ENCODE measurements around the gene OLFML1. TPM values are rescaled to one million over a fixed set of nuclear protein-coding genes. Genes with fewer than 3 reads are reported as not detected.

The OLFML1 gene
- total and polyA plus RNA-seq, 2 of the 8 experiments (the other 6 are each of a cell fraction or from before 2014, with no cell fraction given) = 0.24 TPM; not detected in 1

DNA sequence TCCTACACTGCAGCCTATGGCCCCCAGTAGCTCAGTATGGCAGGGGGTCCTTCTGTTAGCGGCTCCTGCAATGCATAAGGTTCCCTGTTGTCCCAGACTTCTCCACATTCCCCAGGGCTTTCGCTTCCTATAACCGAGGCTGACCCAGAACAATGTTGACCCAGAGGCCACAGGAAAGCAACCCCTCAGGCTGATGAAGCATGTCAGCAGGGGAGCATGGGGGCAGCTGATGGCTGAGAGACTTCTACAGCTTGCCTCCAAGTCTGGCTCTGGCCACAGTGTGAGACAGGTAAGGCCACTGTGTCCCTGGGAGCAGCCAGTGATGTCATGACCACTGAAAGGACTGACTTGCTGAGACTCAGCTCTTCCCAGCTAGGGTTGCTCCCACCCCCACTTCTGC is 15.9 kb downstream of the OLFML1 start (continued):
- no peak for TF ChIP-seq SIRT6 (IDR thresholded peaks at IDR 0.05; ENCODE audit: low read length)
- TF ChIP-seq ASH2L (IDR thresholded peaks at IDR 0.05; ENCODE audit: low read length) = no peak
- no peak for TF ChIP-seq CBX8 (IDR thresholded peaks at IDR 0.05; ENCODE audit: borderline replicate concordance, low read depth, low read length)
- no peak for TF ChIP-seq TBP (IDR thresholded peaks at IDR 0.05; ENCODE audit: low read depth, low read length)
- TF ChIP-seq KDM1A (IDR thresholded peaks at IDR 0.05; ENCODE audit: borderline replicate concordance, low read length) = no peak
- no peak for TF ChIP-seq EZH2 (IDR thresholded peaks at IDR 0.05; ENCODE audit: low read depth, low read length, severe bottlenecking)
